ENCODE measurements around the gene TLR5.

DNA sequence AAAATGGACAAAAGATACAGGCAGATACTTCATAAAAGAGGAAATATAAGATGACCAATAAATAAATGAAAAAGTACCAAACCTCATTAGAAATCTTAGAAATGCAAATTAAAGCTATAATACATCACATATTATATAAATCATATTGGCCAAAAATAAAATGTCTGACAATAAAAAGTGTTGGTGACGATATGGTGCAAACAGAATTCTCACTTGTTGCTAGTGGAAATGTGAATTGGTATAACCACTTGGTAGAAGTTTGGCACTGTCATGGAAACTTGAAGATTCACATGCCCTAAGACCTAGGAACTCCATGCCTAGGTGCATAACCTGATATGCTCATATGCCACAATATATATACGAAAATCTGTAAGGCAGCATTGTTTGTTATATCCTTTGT, 4.4 kb upstream of the TLR5 start:
- TF ChIP-seq, protein P1, sequence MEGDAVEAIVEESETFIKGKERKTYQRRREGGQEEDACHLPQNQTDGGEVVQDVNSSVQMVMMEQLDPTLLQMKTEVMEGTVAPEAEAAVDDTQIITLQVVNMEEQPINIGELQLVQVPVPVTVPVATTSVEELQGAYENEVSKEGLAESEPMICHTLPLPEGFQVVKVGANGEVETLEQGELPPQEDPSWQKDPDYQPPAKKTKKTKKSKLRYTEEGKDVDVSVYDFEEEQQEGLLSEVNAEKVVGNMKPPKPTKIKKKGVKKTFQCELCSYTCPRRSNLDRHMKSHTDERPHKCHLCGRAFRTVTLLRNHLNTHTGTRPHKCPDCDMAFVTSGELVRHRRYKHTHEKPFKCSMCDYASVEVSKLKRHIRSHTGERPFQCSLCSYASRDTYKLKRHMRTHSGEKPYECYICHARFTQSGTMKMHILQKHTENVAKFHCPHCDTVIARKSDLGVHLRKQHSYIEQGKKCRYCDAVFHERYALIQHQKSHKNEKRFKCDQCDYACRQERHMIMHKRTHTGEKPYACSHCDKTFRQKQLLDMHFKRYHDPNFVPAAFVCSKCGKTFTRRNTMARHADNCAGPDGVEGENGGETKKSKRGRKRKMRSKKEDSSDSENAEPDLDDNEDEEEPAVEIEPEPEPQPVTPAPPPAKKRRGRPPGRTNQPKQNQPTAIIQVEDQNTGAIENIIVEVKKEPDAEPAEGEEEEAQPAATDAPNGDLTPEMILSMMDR (optimal IDR thresholded peaks at IDR 0.05 in 1 of 3, IDR thresholded peaks at IDR 0.05 in 1 of 3, conservative IDR thresholded peaks at IDR 0.05 in 1 of 3; ENCODE audit: extremely low read depth in 1 of 3, insufficient read depth in 2 of 3, low read length in 3 of 3), result no peak
- no peak for TF ChIP-seq EZH2 (IDR thresholded peaks at IDR 0.05; ENCODE audit: low read length)
